ENCODE data around the gene TRIM71. TPM values are rescaled to one million over a fixed set of nuclear protein-coding genes. Genes with fewer than 3 reads are reported as not detected.

Gene TRIM71
- total RNA-seq, 1 experiment from 2014 or later: 0.17 TPM

- RAD21 ChIA-PET (ENCODE audit: low non-redundant PET in 1 of 2, low total read pairs in 2 of 2, uncharacterized antibody in 2 of 2, unreplicated experiment in 2 of 2): no interaction called here
- no peak overlapping the region for H3K4me2 ChIP-seq (ENCODE audit: low read length)
- no peaks in the 10 kb centered on the region for H3K9me2 ChIP-seq (ENCODE audit: insufficient read depth)
- H3K9ac ChIP-seq (ENCODE audit: low read length): no peak overlapping the region
- H2AFZ ChIP-seq (ENCODE audit: low read depth, low read length, poor library complexity, severe bottlenecking): no peak overlapping the region
- intact Hi-C loops (cut with micrococcal nuclease): no loop called here
- POLR2A ChIA-PET: no interaction called here
- no peaks in the 10 kb centered on the region for H3K79me2 ChIP-seq (ENCODE audit: insufficient read depth, low read length)
- BruUV-seq (replicated peaks): no TSS peak
- H3K4me3 ChIP-seq (replicated peaks in 1 of 2; ENCODE audit: low read depth in 1 of 2, low read length in 2 of 2): no peak overlapping the region
- CTCF ChIA-PET: no interaction called here
- H4K20me1 ChIP-seq (ENCODE audit: insufficient read depth): no peaks in the 10 kb centered on the region
- TF ChIP-seq CBX3 (IDR thresholded peaks at IDR 0.05; ENCODE audit: low read depth) (no peak), JUND (IDR thresholded peaks at IDR 0.05) (no peak), EZH2phosphoT487 (IDR thresholded peaks at IDR 0.05; ENCODE audit: borderline replicate concordance) (no peak), ATF3 (IDR thresholded peaks at IDR 0.05) (no peak), POLR2AphosphoS5 (IDR thresholded peaks at IDR 0.05; ENCODE audit: low read depth, low read length) (no peak), EZH2 (IDR thresholded peaks at IDR 0.05) (no peak), CEBPB (IDR thresholded peaks at IDR 0.05; ENCODE audit: low read depth) (no peak), POLR2A (IDR thresholded peaks at IDR 0.05; ENCODE audit: borderline replicate concordance, extremely low read depth, insufficient read depth, insufficient read length) (no peak), TCF7L2 (IDR thresholded peaks at IDR 0.05; ENCODE audit: borderline replicate concordance, extremely low read depth, insufficient read depth, insufficient read length) (no peak)
- H3K36me3 ChIP-seq (ENCODE audit: control insufficient read depth in 1 of 2, insufficient read depth in 2 of 2, low read length in 2 of 2): no peaks in the 10 kb centered on the region
- H3K9me3 ChIP-seq (ENCODE audit: control insufficient read depth in 1 of 2, insufficient read depth in 1 of 2, low read depth in 1 of 2, low read length in 2 of 2): no peaks in the 10 kb centered on the region
- ATAC-seq (no peak), DNase-seq (ENCODE audit: low read depth, low spot score) (no peak)
- no peaks in the 10 kb centered on the region; the same call in 1 of the 2 replicates for H3K27me3 ChIP-seq (ENCODE audit: insufficient read depth, low read length)
- no peaks in the 10 kb centered on the region for H3K4me1 ChIP-seq (ENCODE audit: control insufficient read depth in 1 of 2, insufficient read depth in 2 of 2, low read length in 2 of 2)
- H3K27ac ChIP-seq (ENCODE audit: low read depth, low read length): no peak overlapping the region
These were observed 81.5 kb downstream of the TRIM71 start for GRCh38 chr3:32899265-32899664.

- POLR2A ChIA-PET: no interaction called here
- DNase-seq (ENCODE audit: low read depth, low spot score) (no peak), ATAC-seq (no peak)
- no peak overlapping the region for H2AFZ ChIP-seq (ENCODE audit: low read depth, low read length, poor library complexity, severe bottlenecking)
- CTCF ChIA-PET: interaction anchor here (0.7 kb wide), 3 partner anchors 7 to 42 kb away, joined by 3 to 5 read pairs (median 4); no protein-coding TSS in a partner anchor
- no TSS peak for BruUV-seq (replicated peaks)
- RAD21 ChIA-PET (ENCODE audit: low non-redundant PET in 1 of 2, low total read pairs in 2 of 2, uncharacterized antibody in 2 of 2, unreplicated experiment in 2 of 2): no interaction called here
- no peaks in the 10 kb centered on the region for H3K9me2 ChIP-seq (ENCODE audit: insufficient read depth)
- no peaks in the 10 kb centered on the region for H4K20me1 ChIP-seq (ENCODE audit: insufficient read depth)
- H3K27ac ChIP-seq (ENCODE audit: low read depth, low read length): no peak overlapping the region
- H3K27me3 ChIP-seq (ENCODE audit: insufficient read depth, low read length): no peaks in the 10 kb centered on the region
- H3K79me2 ChIP-seq (ENCODE audit: insufficient read depth, low read length): no peaks in the 10 kb centered on the region
- H3K4me3 ChIP-seq (replicated peaks in 1 of 2; ENCODE audit: low read depth in 1 of 2, low read length in 2 of 2): no peak overlapping the region
- H3K9ac ChIP-seq (ENCODE audit: low read length): no peak overlapping the region
- intact Hi-C loops (cut with micrococcal nuclease): no loop called here
- H3K4me1 ChIP-seq (ENCODE audit: control insufficient read depth in 1 of 2, insufficient read depth in 2 of 2, low read length in 2 of 2): no peaks in the 10 kb centered on the region
- H3K9me3 ChIP-seq (ENCODE audit: control insufficient read depth in 1 of 2, insufficient read depth in 1 of 2, low read depth in 1 of 2, low read length in 2 of 2): no peaks in the 10 kb centered on the region
- no peak overlapping the region for H3K4me2 ChIP-seq (ENCODE audit: low read length)
- TF ChIP-seq EZH2phosphoT487 (IDR thresholded peaks at IDR 0.05; ENCODE audit: borderline replicate concordance) (no peak), TCF7L2 (IDR thresholded peaks at IDR 0.05; ENCODE audit: borderline replicate concordance, extremely low read depth, insufficient read depth, insufficient read length) (no peak), RAD21 (IDR thresholded peaks at IDR 0.05; ENCODE audit: low read depth) (no peak), ZNF274 (IDR thresholded peaks at IDR 0.05; ENCODE audit: low read depth, low read length) (no peak), ZFX (IDR thresholded peaks at IDR 0.05) (no peak), CBX3 (IDR thresholded peaks at IDR 0.05; ENCODE audit: low read depth) (no peak), POLR2AphosphoS5 (IDR thresholded peaks at IDR 0.05; ENCODE audit: low read depth, low read length) (no peak), SRF (IDR thresholded peaks at IDR 0.05; ENCODE audit: low read depth) (no peak), POLR2A (IDR thresholded peaks at IDR 0.05; ENCODE audit: borderline replicate concordance, extremely low read depth, insufficient read depth, insufficient read length) (no peak), YY1 (IDR thresholded peaks at IDR 0.05; ENCODE audit: extremely low read depth, insufficient replicate concordance, low read depth, low read length) (no peak), ELF1 (IDR thresholded peaks at IDR 0.05; ENCODE audit: borderline replicate concordance, low read depth) (no peak), MAX (IDR thresholded peaks at IDR 0.05) (no peak), EZH2 (IDR thresholded peaks at IDR 0.05) (no peak), CTCF (IDR thresholded peaks at IDR 0.05 in 2 of 3, conservative IDR thresholded peaks at IDR 0.05 in 1 of 3; ENCODE audit: borderline replicate concordance in 1 of 3, insufficient read depth in 1 of 3, low read depth in 2 of 3, low read length in 2 of 3) (no peak), SIN3A (IDR thresholded peaks at IDR 0.05; ENCODE audit: low read depth) (no peak)
- no peaks in the 10 kb centered on the region for H3K36me3 ChIP-seq (ENCODE audit: control insufficient read depth in 1 of 2, insufficient read depth in 2 of 2, low read length in 2 of 2)
These were observed 83.5 kb downstream of the TRIM71 start for GRCh38 chr3:32901005-32901932.

All from HCT116 (cell line).